GM19099 (cell line): ENCODE data around the gene CPA5.

Experiments used
- POLR2A ChIP-seq: IDR thresholded peaks from 3 replicates; pipeline ENCODE4 v1.6.1; 2011; ENCODE audit warnings: low read depth; ENCODE audit not compliant: insufficient read length; ENCODE audit errors: extremely low read depth

The CPA5 gene

GRCh38 chr7:130363026-130363847, 18.6 kb downstream of the CPA5 start:
- TF ChIP-seq POLR2A = no peak

DNA sequence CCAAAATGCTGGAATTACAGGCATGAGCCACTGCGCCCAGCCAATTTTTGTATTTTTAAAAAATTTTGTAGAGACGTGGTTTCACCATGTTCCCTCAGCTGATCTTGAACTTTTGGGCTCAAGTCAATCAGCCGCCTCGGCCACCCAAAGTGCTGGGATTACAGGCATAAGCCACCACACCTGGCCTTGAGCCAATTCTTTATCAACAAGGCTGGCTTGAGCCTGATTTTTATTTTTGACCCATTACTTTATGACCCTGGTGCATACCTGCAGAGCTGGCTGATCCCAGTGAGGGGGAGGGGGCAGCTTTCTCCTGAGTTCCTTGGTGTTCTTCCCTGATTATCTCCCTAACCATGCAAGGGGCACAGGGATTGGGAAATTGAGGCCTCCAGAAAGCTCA, 19.8 kb downstream of the CPA5 start:
- TF ChIP-seq POLR2A = no peak

DNA sequence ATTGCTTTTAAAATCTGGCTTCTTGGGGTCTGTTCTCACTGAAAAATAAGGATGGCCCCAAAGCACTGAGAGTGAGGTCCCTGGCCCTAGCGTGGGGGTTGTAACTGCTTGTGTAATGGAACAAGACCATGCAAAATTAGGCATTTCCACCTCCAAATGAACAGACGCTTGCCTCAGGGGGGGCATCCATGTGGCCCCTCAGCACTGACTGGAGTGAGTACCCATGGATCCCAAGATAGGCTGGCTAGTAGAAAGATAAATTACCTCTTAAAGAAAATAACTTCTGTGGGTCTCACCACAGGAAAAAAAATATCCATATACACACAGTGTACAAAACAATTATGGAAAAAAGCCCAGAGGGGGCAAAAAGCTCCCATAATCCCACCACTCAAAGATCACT, 20.5 kb downstream of the CPA5 start:
- TF ChIP-seq POLR2A = no peak

DNA sequence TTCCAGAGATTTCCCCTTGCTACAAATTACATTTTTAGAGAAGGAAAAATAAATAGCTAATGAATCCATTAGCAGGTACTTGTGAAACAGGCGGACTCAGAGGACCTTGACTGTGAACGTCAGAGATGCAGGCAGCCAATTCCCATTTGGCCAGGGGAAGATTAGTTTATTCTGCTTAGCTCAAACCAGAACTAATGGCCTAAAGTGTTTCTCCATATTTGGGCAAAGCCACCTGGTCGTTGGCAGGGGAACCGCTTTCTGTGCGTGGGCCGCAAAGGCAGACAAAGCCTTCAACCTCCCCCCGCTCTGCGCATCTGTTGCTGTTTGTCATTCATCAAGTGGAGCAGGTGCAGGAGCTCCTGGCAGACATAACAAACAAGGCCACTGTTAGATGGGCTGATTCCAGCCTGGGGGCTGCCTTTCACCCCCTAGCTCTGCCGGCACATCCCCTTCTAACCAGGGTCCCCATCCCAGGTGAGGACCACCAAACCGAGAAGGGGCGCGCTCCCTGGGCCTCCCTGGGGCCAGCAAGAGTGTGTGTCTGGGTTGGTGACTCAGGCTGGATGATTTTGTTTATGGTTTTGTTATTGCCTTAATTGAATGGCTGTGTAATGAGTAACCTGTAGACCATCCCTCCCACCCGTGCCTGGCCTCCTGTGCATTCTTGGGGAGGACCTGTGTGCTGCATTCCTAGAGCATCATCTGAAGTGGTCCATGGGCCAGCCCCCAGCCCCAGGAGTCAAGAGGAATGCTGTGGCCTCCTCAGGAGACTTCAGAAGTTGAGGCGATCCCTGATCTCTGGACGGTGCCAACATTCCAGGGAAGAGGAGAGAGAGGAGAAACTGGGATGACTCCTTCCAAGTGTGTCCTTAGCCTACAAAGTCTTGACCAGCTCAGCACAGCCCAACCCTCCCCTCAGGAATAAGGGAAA, 21.2 kb downstream of the CPA5 start:
- no peak for TF ChIP-seq POLR2A

DNA sequence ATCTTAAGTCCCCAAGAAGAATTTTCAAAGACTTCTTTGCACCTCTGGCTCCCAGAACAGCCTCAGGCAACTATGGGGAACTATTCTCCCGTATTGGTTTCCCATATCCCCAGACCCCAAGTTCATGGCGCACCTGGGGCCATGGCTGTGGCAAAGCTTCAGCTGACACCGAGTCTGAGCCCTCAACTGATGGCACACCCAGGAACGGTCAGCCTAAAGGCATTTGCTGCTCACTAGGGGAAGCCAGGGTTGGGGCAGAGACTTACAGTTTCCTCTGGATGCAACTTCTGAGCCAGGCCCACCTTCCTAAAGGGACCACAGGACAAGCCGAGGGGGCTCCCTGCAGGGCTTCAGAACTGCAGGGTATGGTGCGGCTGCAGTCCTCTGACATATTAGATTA, 21.9 kb downstream of the CPA5 start:
- no peak for TF ChIP-seq POLR2A

GRCh38 chr7:130367088-130367755, 22.6 kb downstream of the CPA5 start:
- TF ChIP-seq POLR2A = no peak

DNA sequence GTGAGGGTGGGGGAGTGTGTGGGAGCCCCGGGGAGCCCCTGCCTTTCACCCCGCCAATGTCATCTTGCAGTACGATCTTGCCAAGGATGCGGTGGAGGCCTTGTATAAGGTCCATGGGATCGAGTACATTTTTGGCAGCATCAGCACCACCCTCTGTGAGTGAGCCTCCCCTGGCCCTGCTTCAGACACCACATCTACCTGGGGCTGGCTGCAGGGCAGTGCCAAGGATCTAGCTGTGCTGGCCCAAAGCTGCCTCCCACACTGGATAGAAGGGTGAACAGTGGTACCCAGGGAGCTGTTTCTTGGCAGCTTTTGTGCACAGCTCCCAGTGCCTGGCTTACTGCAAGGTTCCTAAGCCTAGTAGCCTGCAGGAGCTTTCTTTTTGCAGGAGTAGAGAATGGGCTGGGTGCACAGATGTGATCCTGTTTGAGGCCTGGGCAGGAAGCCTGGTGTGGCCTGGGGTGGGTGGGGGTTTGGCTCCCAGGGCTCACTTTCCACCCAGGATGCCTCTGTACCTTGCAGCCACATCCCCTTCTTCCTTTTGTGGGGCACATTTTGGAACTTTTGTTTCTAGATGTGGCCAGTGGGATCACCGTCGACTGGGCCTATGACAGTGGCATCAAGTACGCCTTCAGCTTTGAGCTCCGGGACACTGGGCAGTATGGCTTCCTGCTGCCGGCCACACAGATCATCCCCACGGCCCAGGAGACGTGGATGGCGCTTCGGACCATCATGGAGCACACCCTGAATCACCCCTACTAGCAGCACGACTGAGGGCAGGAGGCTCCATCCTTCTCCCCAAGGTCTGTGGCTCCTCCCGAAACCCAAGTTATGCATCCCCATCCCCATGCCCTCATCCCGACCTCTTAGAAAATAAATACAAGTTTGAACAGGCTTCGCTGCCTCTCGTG, 23.5 kb downstream of the CPA5 start:
- TF ChIP-seq POLR2A = no peak

DNA sequence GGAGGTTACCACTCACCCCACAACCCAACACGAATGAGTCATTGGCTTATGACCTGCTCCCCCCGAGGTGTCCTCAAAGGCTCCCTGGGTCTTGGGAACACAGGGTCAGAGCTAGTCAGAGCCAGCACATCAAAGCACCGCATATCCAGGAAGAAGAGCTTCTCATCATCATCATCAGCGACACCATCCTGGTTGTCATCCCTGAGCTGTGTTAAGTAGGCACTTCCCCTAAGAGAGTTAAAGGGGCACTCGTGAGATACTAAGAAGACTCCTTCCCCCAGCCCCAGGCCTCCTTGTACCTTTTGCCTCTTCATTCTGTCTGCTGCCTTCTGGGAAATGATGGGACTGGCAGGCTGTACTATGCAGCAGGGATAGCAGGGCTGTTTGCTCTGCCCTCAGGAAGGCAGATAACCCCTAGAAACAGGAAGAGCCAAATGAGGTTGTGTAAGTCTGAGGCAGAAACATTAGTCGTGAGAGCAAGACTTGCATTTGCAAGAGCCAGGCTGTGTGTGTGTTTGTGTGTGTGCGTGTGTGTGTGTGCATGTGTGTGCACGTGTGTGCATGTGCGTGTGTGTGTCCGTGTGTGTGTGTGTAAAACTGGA, 24.6 kb downstream of the CPA5 start:
- no peak for TF ChIP-seq POLR2A

DNA sequence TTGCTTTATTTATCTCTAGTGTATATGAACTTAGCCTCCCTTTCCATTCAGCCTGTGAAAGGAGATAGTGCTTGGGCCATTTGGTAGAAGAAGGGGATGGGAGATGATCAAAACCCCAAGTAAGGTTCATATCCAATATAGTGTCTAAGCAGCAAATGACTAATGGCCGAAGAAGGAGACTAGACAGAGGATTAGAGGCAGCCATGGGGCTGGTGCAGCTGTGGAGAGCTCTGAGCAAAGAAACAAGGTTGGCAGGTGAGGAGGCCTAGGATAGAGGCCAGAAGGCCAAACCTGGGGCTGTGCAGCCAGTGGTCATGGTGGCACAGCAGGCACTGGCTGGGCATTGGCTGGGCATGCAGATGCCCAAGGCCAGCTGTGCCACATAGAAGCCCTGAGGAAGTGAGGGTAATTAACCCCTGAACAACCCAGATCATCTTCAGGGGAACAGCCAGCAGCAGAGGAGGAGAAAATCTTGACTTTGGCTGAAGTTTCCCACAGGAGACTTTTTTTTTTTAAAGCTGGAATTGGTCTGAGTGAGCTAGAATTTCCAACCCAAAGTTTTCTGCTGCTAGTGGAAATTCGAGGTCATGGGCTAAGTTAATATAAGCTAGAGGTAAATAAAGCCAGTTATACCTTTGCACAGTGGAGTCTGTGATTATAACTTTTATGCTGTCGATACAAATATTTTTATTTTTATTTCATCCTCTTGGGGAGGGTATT, 25.4 kb downstream of the CPA5 start:
- TF ChIP-seq POLR2A = no peak

- no peak for TF ChIP-seq POLR2A
These were observed 26.4 kb downstream of the CPA5 start for GRCh38 chr7:130371046-130371445.

DNA sequence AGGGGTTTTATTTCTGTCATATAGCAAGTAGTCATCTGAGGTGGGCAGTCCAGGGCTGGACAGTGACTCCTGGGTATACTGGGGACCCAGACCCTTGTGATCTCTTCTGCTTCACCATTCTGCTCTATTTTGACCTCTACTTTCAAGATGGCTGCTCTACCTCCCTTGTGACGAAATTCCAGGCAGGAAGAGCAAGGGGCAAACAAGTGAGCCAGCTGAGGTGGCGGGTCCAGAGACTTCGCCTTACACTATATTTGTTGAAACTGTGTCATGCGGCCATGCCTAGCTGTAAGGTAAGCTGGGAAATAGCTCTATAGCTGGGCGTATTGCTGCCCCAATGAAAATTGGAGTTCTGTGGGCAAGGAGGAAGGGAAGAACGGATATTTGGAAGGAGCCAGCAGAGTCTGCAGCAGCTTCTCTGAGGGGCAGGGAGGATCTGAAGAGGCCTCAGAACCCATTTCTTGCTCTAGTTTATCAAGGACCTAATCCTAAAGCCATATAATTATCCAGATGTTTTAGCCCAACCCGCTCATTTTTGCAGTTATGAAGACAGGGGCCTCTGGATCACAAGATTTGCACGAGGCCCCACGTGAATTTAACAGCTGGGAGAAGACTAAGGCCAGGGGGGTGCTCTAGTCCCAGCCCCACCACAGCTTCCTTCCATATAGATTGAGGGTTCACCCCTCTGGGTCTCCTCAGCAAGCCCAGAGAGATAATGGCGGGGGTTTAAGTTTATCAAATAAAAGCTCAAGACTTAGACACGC, 28.0 kb downstream of the CPA5 start:
- no peak for TF ChIP-seq POLR2A

DNA sequence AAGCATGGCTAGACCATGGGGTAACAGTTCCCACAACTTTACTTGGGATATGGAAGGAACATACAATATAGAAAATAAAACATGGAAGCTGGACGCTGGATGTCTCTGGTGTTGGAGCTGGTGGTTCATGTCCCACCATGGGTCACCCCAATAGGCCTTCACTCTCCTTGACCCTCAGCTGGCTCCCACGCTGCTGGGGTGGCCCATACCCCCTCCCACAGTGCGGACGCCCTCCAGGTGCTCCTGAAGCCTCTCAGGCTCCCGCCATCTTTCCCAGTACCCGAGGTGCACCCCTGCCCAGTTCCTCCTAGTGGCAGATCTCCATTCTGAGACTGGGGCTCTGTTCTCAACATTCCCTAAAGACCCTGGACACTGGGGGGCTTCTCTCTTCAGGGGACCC, 29.9 kb downstream of the CPA5 start:
- no peak for TF ChIP-seq POLR2A

DNA sequence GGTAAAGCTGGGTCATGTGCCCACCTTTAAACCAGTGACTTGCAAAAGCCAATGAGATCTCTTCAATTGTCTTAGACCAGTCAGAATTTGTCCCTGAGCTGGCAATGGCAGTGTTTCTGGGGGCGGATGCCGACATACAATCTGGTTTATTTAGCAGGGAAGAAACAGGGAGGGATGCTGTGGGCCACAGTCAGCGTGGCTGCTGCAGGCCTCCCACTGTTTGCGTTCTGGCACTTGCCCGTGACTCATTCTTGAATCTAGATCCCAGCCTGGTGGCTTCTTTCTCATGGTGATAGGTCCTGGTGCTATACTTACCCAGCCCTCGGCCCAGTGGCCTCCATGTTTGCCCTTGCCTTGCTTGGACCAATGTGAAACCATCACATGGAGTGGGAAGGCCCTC, 32.6 kb downstream of the CPA5 start:
- TF ChIP-seq POLR2A = no peak
